Trophoblast cell (in vitro differentiated cells and primary cell): ENCODE measurements around the gene SPOCK1.

Experiments used
- DNase-seq, 2 donors: peaks; one replicate each; pipeline ENCODE4 v3.0.0-alpha.2; 2016
- H2AFZ ChIP-seq: 2 replicates; pipeline ENCODE4 v1.6.1; 2013; ENCODE audit warnings: low read length, moderate library complexity, mild to moderate bottlenecking; ENCODE audit not compliant: insufficient read depth, poor library complexity
- H2AK5ac ChIP-seq: 2 replicates; pipeline ENCODE4 v1.6.1; 2013; ENCODE audit warnings: mild to moderate bottlenecking, low read length
- H2BK120ac ChIP-seq: 2 replicates; pipeline ENCODE4 v1.6.1; 2013; ENCODE audit warnings: low read length, mild to moderate bottlenecking, moderate library complexity; ENCODE audit not compliant: insufficient read depth, poor library complexity
- H2BK12ac ChIP-seq: 2 replicates; pipeline ENCODE4 v1.6.1; 2013; ENCODE audit warnings: mild to moderate bottlenecking, low read length, moderate library complexity
- H2BK5ac ChIP-seq: 2 replicates; pipeline ENCODE4 v1.6.1; 2013; ENCODE audit warnings: low read length, low read depth, moderate library complexity, mild to moderate bottlenecking; ENCODE audit not compliant: poor library complexity
- H3K14ac ChIP-seq: 2 replicates; pipeline ENCODE4 v1.6.1; 2013; ENCODE audit warnings: mild to moderate bottlenecking, low read length
- H3K18ac ChIP-seq: 2 replicates; pipeline ENCODE4 v1.6.1; 2013; ENCODE audit warnings: mild to moderate bottlenecking, low read length
- H3K23ac ChIP-seq: 2 replicates; pipeline ENCODE4 v1.6.1; 2013; ENCODE audit warnings: low read length
- H3K27ac ChIP-seq: 2 replicates; pipeline ENCODE4 v1.5.1; 2013; ENCODE audit warnings: low read depth, mild to moderate bottlenecking, inconsistent platforms, low read length, moderate library complexity
- H3K27me3 ChIP-seq: 2 replicates; pipeline ENCODE4 v1.6.1; 2013; ENCODE audit warnings: inconsistent platforms, mild to moderate bottlenecking, low read length, moderate library complexity; ENCODE audit not compliant: insufficient read depth
- H3K36me3 ChIP-seq, 2 experiments: 1 replicate in 1 of 2; 2 replicates in 1 of 2; pipeline ENCODE4 v1.6.1; 2013; ENCODE audit warnings: low read length in 2 of 2, mild to moderate bottlenecking in 2 of 2, moderate library complexity in 1 of 2; ENCODE audit not compliant: insufficient read depth in 2 of 2, control insufficient read depth in 1 of 2
- H3K4ac ChIP-seq: 2 replicates; pipeline ENCODE4 v1.6.1; 2013; ENCODE audit warnings: low read depth, mild to moderate bottlenecking, low read length, moderate library complexity
- H3K4me1 ChIP-seq, 2 experiments: 1 replicate in 1 of 2; 2 replicates in 1 of 2; pipeline ENCODE4 v1.6.1; 2013; ENCODE audit warnings: low read length in 2 of 2, mild to moderate bottlenecking in 2 of 2, moderate library complexity in 1 of 2; ENCODE audit not compliant: insufficient read depth in 2 of 2, control insufficient read depth in 1 of 2
- H3K4me2 ChIP-seq: 2 replicates; pipeline ENCODE4 v1.6.1; 2013; ENCODE audit warnings: inconsistent platforms, mild to moderate bottlenecking, low read length, moderate library complexity
- H3K4me3 ChIP-seq: 2 replicates; pipeline ENCODE4 v1.5.1; 2013; ENCODE audit warnings: mild to moderate bottlenecking, low read depth, low read length, inconsistent platforms
- H3K79me1 ChIP-seq: one replicate; pipeline ENCODE4 v1.6.1; 2013; ENCODE audit warnings: low read length
- H3K79me2 ChIP-seq: 2 replicates; pipeline ENCODE4 v1.6.1; 2013; ENCODE audit warnings: low read length, mild to moderate bottlenecking; ENCODE audit not compliant: control insufficient read depth, insufficient read depth, poor library complexity
- H3K9ac ChIP-seq: 2 replicates; pipeline ENCODE4 v1.6.1; 2013; ENCODE audit warnings: mild to moderate bottlenecking, low read length
- H3K9me3 ChIP-seq: 2 replicates; pipeline ENCODE4 v1.6.1; 2013; ENCODE audit warnings: low read depth, mild to moderate bottlenecking, control low read depth, inconsistent platforms, low read length; ENCODE audit not compliant: insufficient read depth
- H4K12ac ChIP-seq: 2 replicates; pipeline ENCODE4 v1.6.1; 2013; ENCODE audit warnings: low read depth, mild to moderate bottlenecking, low read length, moderate library complexity
- H4K8ac ChIP-seq: 2 replicates; pipeline ENCODE4 v1.6.1; 2013; ENCODE audit warnings: low read depth, mild to moderate bottlenecking, low read length, moderate library complexity
- H4K91ac ChIP-seq: one replicate; pipeline ENCODE4 v1.6.1; 2013; ENCODE audit warnings: low read depth, mild to moderate bottlenecking, low read length, moderate library complexity
- WGBS: extraction: QIAGEN DNeasy Blood & Tissue Kit; methylation state at CpG from one replicate; pipeline ENCODE4 v1.1.7; 2013; ENCODE audit warnings: missing lambda C conversion rate; ENCODE audit not compliant: insufficient read length, insufficient coverage; ENCODE audit errors: extremely low coverage; 5-methylcytosine and 5-hydroxymethylcytosine counted together

SPOCK1 gene

DNA sequence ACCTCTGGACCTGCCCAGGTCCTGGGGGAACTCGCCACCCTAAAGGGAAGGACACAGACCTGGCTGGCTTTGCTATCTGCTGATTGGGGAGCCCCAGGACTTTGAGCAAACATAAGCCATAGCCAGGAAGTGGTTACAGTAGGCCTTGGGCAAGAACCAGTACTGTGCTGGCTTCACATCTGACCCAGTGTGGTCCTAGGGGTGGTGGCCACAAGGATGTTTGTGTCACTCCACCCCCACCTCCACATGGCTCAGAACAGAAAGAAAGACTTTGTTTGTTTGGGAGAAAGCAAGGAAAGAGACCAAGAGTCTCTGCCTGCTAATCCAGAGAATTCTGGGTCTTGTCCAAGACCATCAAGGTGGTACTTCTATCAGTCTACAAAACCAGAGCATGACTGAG is 334.2 kb downstream of the SPOCK1 start:
- H3K79me2 ChIP-seq: peaks cover 2% of the 10 kb centered on the region
- WGBS: no CpG with 5 or more reads among the region's 1 CpG
- no peaks in the 10 kb centered on the region for H3K4me1 ChIP-seq
- no peak overlapping the region for H4K12ac ChIP-seq
- H4K91ac ChIP-seq: no peak overlapping the region
- H3K4me3 ChIP-seq: no peak overlapping the region
- no peaks in the 10 kb centered on the region for H3K36me3 ChIP-seq
- H3K4me2 ChIP-seq: no peak overlapping the region
- H3K23ac ChIP-seq: no peak overlapping the region
- no peak overlapping the region for H2AFZ ChIP-seq
- H3K18ac ChIP-seq: no peak overlapping the region
- no peak overlapping the region for H2BK5ac ChIP-seq
- H3K9me3 ChIP-seq: no peaks in the 10 kb centered on the region
- no peak for DNase-seq
- H3K4ac ChIP-seq: no peak overlapping the region
- no peak overlapping the region for H2BK120ac ChIP-seq
- H3K14ac ChIP-seq: no peak overlapping the region
- H3K79me1 ChIP-seq: no peaks in the 10 kb centered on the region
- H3K27me3 ChIP-seq: no peaks in the 10 kb centered on the region
- H3K27ac ChIP-seq: no peak overlapping the region
- H2AK5ac ChIP-seq: no peak overlapping the region
- no peak overlapping the region for H2BK12ac ChIP-seq
- no peak overlapping the region for H3K9ac ChIP-seq
- H4K8ac ChIP-seq: no peak overlapping the region

DNA sequence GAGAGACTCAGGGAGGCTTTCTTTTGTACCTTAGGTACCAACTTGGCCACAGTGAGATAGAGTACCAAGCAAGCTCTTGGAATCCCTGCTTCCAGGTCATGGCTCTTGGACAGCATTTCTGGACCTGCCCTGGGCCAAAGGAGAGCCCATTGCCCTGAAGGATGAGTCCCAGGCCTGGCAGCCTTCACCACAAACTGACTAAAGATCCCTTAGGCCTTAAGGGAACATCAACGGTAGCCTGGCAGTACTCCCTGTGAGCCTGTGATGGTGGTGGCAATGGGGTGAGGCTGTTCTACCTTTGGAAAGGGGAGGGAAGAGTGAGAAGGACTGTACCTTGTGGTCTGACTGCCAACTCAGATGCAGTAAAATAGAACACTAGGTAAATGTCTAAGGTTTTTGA is 334.6 kb downstream of the SPOCK1 start:
- no peak overlapping the region for H3K14ac ChIP-seq
- H3K4me3 ChIP-seq: no peak overlapping the region
- no peak overlapping the region for H3K18ac ChIP-seq
- H3K23ac ChIP-seq: no peak overlapping the region
- H3K79me1 ChIP-seq: no peaks in the 10 kb centered on the region
- no peaks in the 10 kb centered on the region for H3K4me1 ChIP-seq
- peaks cover 2% of the 10 kb centered on the region for H3K79me2 ChIP-seq
- H2AFZ ChIP-seq: no peak overlapping the region
- no peak overlapping the region for H2BK120ac ChIP-seq
- H2BK12ac ChIP-seq: no peak overlapping the region
- DNase-seq: no peak
- H3K27me3 ChIP-seq: no peaks in the 10 kb centered on the region
- H4K8ac ChIP-seq: no peak overlapping the region
- H3K9ac ChIP-seq: no peak overlapping the region
- H3K27ac ChIP-seq: no peak overlapping the region
- H3K4ac ChIP-seq: no peak overlapping the region
- no CpG with 5 or more reads among the region's 1 CpG for WGBS
- H3K4me2 ChIP-seq: no peak overlapping the region
- H2AK5ac ChIP-seq: no peak overlapping the region
- H4K12ac ChIP-seq: peak overlapping the region; percentile 24
- no peaks in the 10 kb centered on the region for H3K9me3 ChIP-seq
- no peaks in the 10 kb centered on the region for H3K36me3 ChIP-seq
- no peak overlapping the region for H4K91ac ChIP-seq
- H2BK5ac ChIP-seq: no peak overlapping the region

DNA sequence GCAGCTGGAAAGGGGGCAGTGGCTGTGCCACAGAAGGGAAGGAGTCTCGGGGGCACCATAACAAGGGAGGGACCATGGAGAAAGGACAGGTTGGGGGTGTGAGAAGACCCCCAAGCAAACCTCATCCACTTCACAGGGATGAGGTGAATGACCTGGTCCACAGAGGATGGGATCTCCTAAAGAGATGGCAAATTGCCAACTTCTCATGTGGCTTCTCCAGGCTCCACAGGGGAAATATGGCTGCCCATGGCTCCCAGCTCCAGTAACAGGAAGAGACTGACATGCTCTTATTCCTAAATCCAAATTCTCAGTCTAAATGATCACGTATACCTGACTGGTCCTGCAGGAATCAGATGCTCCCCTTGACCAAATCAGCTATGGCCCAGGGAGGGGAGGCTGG is 340.4 kb downstream of the SPOCK1 start:
- Histone ChIP-seq H3K4me2 (no peak overlapping the region), H3K36me3 (no peaks in the 10 kb centered on the region), H3K9ac (no peak overlapping the region), H3K23ac (no peak overlapping the region), H4K8ac (no peak overlapping the region), H3K79me1 (no peaks in the 10 kb centered on the region), H3K4me1 (peaks cover 3 to 8% of the 10 kb centered on the region in 2 experiments), H3K9me3 (no peaks in the 10 kb centered on the region), H2AFZ (no peak overlapping the region), H3K18ac (no peak overlapping the region), H2BK120ac (no peak overlapping the region), H3K79me2 (no peaks in the 10 kb centered on the region), H3K27me3 (no peaks in the 10 kb centered on the region), H2BK12ac (no peak overlapping the region), H2BK5ac (no peak overlapping the region), H4K91ac (no peak overlapping the region), H3K4me3 (no peak overlapping the region), H3K27ac (no peak overlapping the region), H3K14ac (no peak overlapping the region), H4K12ac (no peak overlapping the region), H2AK5ac (no peak overlapping the region), H3K4ac (no peak overlapping the region)
- no peak for DNase-seq
- WGBS: no CpG with 5 or more reads among the region's 2 CpGs

- Histone ChIP-seq H3K4me1 (peaks cover 3 to 8% of the 10 kb centered on the region in 2 experiments), H2BK120ac (no peak overlapping the region), H2AK5ac (no peak overlapping the region), H2AFZ (no peak overlapping the region), H2BK5ac (no peak overlapping the region), H3K79me2 (no peaks in the 10 kb centered on the region), H3K27ac (no peak overlapping the region), H3K23ac (no peak overlapping the region), H4K91ac (no peak overlapping the region), H3K14ac (no peak overlapping the region), H2BK12ac (no peak overlapping the region), H3K36me3 (no peaks in the 10 kb centered on the region), H3K9me3 (no peaks in the 10 kb centered on the region), H3K9ac (no peak overlapping the region), H3K4me3 (no peak overlapping the region), H4K8ac (no peak overlapping the region), H3K4ac (no peak overlapping the region), H3K79me1 (no peaks in the 10 kb centered on the region), H3K4me2 (no peak overlapping the region), H3K18ac (no peak overlapping the region), H3K27me3 (no peaks in the 10 kb centered on the region), H4K12ac (no peak overlapping the region)
- no peak for DNase-seq
- WGBS: no CpG with 5 or more reads among the region's 4 CpGs
Observed at GRCh38 chr5:137156180-137156579, 342.9 kb downstream of the SPOCK1 start.
